ENCODE results near the gene AP5B1.
A peak's percentile ranks its signal among the peaks of the same experiment; 100 is the strongest.

The AP5B1 gene, protein sequence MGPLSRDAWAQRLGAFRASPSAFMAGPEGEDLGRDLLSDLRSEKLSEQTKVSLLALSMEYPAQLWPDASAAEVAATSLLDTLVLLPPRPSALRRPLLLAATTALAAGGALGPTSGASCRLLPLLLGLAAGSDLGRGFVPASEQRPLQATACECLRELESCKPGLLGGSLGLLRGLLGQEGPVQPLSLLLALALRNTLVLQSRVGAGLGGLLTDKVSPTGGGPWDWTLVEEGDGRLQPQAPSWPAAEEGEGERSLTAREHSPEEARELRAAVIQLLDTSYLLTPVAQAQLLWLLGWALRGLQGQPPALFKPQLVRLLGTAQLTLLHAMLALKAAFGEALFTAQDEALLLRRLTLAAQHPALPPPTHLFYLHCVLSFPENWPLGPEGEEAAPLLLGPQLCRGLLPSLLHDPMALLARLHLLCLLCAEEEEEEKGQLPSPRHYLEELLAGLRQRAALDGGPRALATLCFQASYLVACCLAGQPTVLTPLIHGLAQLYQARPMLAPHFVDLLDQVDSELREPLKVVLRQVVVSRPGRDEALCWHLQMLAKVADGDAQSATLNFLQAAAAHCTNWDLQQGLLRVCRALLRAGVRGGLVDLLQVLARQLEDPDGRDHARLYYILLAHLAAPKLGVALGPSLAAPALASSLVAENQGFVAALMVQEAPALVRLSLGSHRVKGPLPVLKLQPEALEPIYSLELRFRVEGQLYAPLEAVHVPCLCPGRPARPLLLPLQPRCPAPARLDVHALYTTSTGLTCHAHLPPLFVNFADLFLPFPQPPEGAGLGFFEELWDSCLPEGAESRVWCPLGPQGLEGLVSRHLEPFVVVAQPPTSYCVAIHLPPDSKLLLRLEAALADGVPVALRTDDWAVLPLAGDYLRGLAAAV

GRCh38 chr11:65780770-65781151 is at the start of gene AP5B1:
AP5B1 (minus strand) TSS chr11:65780976; CDS start chr11:65780591, 385 bp downstream.
- DNase-seq (ENCODE audit: low read depth, low spot score), result peak; percentile 83

DNA sequence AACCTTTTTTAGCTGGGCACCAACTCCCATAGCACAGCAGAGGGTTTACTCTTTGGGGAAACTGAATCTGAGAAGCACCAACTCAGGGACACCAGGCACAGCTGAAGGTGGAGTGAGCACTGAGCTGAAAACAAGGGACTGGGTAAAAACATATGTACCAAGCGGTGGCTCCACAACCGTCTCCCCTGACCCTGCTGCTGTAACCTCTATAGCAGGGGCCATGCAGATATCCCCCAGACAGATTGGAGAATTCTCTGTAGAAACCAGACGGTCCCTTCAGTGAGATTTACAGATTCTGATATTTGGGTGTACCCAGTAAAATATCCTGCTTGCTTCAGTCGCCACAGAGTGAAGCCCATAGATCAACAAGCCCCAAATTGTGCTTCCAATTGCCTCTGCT is 48.7 kb upstream of the AP5B1 start:
- no peak for DNase-seq (ENCODE audit: low read depth, low spot score)

GRCh38 chr11:65826984-65827735 is 46.4 kb upstream of the AP5B1 start:
- DNase-seq (ENCODE audit: low read depth, low spot score), result no peak

DNA sequence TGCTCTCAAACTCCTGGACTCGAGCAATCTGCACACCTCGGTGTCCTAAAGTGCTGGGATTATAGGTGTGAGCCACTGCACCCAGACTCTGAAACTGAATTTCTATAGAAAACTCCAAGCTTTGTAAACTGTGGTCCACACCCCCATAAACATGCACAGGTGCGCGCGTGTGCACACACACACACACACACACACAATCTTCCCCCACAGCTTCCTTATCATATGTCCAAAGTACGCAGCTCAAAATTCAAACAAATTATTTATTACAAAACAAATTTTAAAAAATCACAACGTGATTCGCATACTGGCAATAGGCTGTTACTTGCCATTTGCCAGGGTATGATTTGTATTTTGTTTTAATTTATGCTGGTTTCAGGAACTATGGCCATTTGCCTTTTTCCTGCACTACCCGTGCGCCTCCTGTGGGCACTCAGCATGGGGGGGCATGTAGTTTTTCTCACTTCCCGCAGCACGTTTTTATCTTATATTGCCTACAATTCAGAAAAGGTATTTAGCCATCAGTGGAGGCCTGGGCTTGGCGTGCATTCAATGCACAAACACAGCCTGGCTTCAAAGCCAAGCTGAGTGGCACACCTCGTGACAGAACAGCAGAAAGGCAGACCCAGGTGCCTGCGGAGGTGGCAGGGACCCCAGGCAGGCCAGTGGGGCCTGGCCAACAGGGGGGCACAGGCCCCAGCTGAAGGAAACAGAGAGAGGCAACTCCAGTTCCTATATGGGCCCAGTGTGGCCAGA is 42.2 kb upstream of the AP5B1 start:
- DNase-seq (ENCODE audit: low read depth, low spot score), result no peak

DNA sequence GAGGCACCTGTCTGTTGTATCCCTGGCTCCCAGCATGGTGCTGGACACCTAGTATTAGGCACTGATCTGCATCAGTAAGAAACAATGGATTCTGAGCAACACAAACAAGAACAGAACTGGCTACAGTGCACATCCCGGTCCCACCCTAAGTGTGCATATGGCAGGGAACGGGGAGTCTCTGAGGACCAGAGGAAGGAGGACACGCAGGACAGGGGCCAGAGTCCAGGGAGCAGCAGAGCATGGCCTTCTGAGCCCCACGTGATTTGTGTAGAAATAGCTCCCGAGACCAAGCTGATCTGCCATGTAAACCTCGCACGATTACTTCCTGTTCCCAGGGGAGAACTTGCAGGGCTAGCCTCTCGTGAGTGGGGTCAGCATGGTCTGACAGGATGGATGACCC is 40.3 kb upstream of the AP5B1 start:
- no peak for DNase-seq (ENCODE audit: low read depth, low spot score)

- peak; percentile 96 for DNase-seq (ENCODE audit: low read depth, low spot score)
Measured at GRCh38 chr11:65817835-65818680, 37.3 kb upstream of the AP5B1 start.

DNA sequence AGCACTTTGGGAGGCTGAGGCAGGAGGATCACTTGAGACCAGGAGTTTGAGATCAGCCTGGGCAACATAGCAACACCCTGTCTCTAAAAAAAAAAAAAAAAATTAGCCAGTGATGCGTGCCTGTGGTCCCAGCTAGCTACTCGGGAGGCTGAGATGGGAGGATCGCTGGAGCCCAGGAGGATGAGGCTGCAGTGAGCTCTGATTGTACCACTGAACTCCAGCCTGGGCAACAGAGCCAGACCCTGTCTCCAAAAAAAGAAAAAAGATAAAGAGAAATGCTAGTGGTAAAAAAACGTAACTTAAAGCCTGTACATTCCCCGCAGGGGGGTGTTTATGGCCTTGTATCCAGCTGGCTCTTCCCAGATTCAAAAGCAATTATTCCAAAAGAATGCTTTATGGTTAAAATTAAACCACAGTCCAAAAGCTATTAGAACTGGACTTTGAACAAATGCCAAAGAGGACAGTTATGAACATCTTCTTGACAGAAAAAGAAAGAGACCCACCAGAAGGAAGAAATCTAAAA is 36.6 kb upstream of the AP5B1 start:
- no peak for DNase-seq (ENCODE audit: low read depth, low spot score)

- no peak for DNase-seq (ENCODE audit: low read depth, low spot score)
Measured at GRCh38 chr11:65816696-65817095, 35.9 kb upstream of the AP5B1 start.

DNA sequence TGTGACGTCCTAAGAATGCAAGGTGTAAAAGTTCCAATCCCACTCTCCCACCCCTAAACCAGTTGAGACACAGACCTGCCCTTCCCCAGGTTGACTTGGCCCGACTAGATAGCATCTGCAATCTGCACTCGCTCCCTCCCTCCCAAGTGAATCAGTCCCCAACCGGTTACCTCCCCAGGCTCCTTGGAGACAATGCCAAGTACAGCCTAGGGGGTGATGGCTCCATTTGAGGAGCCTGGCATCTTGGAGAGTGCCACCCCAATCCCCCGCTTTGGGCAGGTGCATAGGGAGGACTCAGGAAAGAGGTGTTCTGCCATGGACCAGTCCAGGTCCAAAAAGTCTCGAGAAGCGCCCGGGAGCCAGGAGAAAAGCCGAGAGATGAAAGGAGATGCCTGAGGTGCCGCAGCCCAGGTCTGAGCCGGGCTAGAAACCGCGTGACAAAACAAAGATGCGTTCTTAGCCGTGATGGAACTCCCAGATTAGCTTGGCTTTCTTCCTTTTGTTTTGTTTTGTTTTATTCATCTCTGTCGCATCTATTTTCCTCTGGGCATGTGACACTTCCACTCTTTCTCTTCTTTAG is 34.3 kb upstream of the AP5B1 start:
- no peak for DNase-seq (ENCODE audit: low read depth, low spot score)

DNA sequence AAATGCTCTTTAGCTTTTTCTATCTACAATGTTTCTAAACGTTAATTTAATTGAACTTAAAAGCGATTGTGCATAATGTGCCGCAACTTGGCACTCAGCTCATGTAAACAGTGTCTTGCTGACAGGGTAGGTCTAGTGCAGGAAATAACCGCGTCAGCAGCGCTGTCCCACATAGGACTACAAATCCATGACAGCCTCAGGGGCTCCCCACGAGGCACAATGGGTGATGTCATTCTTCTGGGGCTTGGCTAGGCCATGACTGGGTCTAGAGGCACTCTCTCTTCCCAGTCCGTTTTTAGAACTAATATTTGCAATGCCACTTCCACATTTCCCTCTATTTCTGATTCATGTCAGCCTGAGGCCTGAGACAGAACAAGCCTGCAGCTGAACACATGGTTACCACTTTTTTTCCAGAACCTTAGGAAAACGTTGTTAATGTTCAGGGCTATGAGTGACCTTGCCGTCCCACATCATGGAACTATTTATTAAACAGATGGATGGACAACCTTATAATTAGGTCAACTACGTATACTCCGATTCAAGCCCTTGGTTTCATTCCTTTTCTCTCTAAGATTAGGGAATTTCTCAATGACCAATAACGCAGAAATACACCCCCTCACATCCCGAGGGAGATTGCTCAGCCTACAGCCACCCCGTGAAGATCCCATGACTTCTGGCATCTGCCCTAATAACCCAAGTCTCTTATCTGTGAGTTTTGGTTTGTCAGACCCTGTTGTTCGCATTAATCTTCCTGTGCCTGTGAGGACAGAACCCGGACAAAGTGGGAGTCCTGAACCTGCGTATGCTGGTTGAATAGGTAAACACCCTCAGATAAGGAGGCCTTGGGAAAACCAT is 33.6 kb upstream of the AP5B1 start:
- DNase-seq (ENCODE audit: low read depth, low spot score), result no peak

DNA sequence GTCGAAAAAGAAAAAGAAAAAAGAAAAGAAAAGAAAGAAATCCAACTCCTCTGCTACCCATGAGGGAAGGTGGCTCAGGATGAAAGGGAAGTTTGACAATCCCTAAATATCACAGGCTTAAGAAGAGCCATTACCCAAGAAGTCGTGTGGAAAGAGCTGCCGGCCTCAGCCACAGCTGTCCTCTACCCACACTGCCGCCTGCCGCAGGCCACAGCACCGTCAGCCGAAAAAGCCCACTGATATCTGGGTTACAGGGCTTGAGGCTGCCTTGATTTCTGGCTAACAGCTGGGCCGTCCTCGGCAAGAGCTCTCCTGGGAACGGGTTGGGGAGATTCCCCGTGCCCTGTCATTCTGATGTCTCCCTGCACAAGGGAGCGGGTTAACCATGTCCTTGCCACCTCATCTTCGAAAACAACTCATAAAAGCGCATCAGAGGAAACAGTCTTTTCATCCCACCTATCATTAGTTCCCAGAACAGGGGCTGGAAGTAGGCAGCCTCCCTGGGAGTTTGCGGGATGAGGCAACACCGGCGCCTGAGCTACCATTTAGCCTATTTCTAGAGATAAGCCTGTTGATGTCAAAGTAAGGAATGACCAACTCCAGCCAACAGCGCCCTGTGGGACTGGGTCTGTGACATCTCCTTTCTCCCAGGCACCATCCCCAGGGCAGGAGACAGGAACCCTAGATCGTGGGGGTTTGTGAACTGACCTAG is 31.1 kb upstream of the AP5B1 start:
- no peak for DNase-seq (ENCODE audit: low read depth, low spot score)

GRCh38 chr11:65810046-65810868 is 29.5 kb upstream of the AP5B1 start:
- no peak for DNase-seq (ENCODE audit: low read depth, low spot score)

DNA sequence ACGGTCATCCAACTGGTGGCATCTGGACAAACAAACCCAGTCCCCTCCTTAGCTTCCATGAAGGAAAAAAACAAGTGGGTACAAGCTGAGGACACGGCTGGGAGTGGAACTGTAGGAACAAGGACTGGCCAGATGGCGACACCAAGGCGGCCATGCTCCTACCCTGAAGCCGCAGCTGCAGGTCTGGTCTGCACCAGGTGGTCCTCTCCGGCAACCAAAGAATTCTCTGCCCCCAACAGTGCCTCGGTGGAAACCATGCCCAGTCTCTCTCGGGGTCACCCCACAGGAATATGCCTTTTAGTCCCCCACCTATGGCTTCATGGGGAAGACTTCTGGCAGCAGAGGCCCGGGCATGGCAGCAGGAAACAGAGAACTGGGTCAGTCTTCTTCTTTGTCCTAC is 28.7 kb upstream of the AP5B1 start:
- DNase-seq (ENCODE audit: low read depth, low spot score), result no peak

GRCh38 chr11:65808744-65809341 is 28.1 kb upstream of the AP5B1 start:
- no peak for DNase-seq (ENCODE audit: low read depth, low spot score)

DNA sequence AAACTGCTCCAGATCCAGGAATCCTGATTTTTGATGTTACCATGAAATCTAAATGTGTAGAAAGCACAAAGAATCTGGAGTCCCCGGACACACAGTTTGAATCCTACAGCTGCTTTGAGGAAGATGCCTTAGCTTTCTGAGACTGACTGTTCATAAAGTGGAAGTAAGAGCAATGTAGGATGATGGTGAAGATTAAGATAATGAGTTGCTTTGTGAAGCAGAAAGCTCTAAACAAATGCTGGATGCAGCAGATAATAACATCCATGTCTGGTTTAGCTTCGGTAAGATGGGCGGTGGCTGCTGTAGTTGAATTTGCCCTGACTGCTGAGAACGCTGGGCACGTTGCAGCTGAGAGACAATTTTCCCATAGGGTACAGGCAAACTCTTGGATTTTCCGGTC is 26.2 kb upstream of the AP5B1 start:
- DNase-seq (ENCODE audit: low read depth, low spot score), result no peak

- DNase-seq (ENCODE audit: low read depth, low spot score), result no peak
Measured at GRCh38 chr11:65803797-65804492, 23.2 kb upstream of the AP5B1 start.
